DMS 273 treated with DMSO at 0.1 percent for 48 hours (cell line): ENCODE data around the gene SOBP.
"Not testable (repeated sequence)": the region's sequence is repeated elsewhere in the genome, so short reads cannot be mapped to it uniquely, and the experiment has no call there.

Experiments used
- DNase-seq: peaks from one replicate; lab custom pipeline; 2025; lab: John Stamatoyannopoulos, UW

Gene SOBP

DNA sequence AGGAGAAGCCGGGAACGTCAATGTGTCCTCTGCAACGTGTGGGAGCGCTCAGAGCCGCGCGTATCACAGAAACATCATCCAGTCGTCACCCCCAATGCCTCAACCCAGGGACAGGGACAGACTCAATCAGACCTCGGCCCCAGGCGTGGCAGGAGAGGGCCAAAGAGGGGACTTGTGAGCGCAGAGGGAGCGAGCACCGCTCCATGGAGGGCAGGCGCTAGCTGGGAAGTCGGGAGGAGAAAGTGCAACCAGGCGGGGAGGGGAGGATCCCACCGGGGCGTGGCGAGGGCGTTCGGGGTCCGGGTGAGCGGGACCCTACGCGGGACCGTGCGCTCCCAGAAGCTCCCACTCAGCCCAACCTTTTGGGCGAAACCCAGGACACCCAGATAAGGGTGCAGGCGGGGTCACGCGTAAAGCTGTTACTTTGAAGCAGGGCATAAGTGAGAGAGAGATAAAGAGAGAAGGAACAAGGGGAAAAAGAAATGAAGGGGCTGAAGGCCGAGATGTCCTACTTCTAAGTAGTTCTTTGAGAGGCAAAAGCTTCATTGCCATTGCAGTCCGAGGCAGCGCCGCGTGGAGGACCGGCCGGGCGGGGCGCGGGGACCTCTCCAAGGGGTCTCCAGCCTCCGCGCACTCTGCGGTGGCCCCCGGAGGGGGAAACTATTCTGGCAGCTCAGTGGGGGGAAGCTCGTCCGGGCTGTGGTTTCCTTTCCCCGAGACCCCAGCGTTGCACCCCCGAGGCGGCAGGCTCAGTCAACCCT lies 862 bp upstream of the SOBP start:
- DNase-seq: no peak

DNA sequence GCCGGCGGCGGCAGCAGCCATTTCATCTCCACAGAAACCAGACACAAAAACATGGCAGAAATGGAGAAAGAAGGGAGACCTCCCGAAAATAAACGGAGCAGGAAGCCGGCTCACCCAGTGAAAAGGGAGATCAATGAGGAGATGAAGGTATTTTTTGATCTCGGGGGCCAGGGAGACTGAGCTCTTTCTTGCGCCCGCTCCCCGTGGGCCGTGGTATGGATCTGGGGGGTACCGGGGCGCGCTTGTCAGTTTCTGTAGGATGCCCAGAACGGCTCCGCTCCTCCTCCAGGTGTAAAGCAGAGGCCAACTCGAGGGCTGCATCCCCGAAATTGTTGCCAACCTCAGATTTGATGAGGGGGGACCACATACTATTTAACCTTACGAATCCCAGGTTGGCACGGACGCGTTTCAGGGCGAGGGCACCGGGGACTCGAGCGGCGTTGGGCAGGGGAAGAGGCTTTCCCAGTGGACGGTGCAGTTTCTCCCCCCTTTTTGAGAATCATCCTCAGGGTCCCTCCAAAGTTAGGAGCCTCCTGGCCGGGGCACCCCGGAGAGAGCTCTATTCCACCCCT lies 735 bp downstream of the SOBP start:
- DNase-seq: no peak

DNA sequence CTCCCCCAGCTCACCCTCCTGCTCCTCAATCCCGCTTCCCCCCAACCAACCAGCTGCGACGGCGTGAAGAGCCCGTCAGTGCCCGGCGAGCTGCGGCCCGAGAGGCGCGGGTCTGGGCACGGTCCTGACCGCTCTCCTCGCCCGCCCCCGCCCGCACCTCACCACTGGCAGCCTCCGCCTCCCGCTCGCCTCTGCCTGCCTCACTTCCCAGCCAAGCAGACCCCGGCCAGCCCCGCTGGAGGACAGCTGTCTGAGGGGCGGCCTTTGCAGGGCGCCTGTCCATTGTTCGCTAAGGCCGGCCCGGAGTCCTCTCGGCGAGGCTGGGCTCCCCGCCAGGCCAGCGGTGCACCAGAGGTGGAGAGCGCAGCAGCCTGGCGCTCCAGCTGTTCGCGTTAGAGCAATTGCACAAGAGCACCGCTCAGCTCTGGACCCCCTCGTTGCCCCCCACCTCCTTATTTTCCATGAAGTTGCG lies 1.3 kb downstream of the SOBP start:
- DNase-seq: no peak

DNA sequence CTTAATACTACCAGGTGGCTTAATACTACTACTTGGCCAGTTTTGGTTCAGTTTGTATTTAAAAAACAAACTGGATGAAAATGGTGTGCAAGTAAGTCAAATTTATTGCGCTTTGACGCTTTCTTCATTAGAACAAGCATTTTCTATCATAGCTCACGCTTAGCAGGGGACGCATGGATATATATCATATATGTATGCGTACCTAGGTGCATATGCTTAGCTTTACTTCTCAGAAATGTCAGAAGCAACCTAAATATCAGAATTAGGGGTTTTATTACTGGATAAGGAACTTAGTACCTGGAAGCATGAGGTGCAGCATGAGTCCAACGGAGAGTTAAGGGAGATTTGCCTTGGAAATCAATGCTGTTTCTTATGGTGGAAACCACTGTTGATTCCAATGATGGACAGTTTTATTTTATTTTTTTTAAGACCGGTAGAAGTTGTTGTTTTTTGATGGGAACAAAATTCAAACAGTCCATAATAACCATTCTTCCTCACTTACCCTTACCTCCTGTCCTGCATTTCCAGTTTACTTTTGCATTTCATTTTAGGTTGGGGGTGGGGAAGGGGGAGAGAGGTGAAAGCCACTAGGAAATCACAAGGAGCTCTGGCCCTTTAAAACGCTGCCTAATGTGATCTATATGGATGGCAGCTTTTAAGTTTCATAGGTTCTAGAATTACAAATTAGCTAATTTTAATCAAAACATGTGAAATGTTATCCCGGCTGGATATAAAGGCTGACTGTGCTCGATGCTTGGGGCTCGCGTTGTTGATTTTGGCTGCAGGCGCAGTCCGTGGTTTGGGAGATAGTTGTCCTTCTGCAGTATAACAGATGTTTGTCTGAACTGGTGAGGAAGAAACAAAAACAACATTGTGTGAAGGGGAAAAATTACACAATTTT lies 2.1 kb downstream of the SOBP start:
- DNase-seq: peak; percentile 49

DNA sequence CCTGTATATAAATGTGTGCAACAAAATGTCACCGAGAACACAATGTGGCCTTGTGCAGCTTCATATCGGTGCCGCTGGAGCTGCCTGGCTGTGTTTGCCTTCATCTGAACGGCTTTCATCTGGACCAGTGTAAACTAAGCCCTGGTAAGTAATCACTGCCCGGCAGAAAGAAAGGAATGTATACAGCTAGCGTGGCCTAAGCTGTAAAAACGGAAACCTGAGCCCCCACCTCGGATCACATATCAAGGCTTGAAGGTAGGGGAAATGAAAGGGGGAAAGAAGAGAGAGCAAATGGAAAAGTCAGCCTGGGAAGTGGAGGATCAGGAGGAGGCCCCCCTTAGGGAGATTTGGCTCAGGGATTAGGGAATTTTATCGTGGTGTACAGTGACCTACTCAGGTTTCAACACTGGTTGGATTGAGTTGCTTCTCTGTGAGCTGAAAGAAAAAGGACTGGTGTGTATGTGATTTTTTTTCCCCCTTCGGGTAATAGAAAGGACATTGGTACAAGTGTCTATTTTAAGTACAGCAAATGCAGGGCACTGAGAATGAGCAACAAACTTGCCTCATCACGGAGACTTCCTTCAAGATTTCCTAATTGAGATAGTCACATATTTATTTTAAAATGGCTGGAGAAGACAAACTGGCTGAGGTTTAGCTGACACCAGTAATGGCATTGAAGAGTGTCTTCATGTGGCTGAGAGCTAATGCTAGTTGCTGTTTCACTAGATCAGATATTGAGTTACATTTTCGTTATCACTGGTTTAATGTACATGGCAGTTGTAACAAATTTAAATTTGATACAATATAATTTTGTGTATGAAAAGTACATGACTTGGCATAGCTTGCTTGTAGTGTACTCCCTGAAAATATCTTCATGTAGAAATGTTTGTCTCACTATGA lies 3.5 kb downstream of the SOBP start:
- DNase-seq: peak; percentile 49

DNA sequence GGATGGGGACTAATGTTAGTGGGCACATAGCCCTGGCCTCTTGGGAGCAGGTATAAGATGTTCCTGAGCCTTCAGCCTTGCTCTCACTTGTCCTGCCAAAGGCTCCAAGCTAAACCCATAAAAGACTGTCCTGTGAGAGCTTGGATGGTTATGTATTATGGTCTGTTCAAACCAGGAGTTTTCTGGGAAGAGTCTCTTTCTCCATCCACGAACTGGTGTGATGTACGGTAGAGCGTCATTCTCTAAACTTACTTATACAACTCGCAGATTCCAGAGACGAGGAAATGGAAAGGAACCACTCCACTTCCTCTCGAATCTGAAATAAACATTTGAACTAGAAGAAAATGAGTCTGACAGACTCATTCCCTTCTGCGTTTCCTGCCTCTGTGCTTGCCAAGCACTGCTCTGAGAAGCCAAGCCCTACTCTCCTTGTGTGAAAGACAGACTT lies 5.3 kb downstream of the SOBP start:
- no peak for DNase-seq

DNA sequence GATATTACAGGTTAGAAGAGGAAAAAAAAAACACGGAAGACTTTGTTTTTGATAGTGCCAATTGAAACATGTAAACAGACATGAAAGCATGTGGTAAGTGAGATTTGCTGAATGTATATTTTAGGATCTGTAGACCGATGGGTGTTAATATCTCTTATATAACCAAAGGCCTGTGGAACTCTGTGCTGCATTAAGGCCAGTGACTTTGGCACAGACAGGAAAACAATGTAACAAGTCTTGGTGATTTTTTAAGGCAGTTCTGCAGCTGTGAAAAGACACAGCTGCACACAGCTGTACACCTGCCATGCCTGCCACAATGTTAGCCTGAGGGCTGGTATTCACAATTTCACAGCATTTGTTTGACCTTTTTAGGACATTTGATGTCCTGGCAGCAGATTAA lies 6.1 kb downstream of the SOBP start:
- no peak for DNase-seq

DNA sequence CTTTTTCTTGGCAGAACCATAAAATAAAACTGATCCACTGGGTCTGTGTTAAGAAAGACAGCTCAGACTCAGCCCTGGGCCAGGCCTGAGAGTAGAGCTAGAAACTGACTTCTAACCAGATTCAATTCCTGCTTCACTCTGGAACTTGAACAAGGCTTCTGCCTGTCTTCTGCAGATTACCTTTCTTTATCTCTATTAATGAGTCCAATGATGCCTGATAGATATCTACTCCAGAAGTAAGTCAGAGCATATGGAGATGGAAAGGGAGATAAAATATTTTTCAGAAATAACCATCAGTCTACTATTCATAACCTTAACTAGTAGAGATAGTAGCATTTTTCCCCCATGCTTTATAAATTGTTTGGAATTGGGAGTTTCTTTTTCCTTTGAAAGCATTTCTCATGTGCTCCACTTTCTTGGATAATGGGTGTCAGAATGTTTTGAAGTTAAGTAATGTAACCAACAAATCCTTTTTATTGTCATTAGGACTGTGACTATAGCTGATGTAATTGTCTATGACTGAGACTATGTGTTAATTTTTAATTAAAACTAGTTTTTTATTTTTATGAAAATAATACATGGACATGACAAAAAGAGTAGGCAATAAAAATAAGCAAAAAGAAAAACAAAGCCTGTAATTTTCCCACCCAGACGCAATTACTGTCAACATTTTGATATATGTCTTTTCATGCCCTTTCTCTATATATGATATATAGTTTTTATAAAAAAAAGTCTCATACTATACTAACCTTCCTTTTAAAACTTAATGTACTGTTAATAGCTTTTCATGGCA lies 7.2 kb downstream of the SOBP start:
- DNase-seq: no peak

DNA sequence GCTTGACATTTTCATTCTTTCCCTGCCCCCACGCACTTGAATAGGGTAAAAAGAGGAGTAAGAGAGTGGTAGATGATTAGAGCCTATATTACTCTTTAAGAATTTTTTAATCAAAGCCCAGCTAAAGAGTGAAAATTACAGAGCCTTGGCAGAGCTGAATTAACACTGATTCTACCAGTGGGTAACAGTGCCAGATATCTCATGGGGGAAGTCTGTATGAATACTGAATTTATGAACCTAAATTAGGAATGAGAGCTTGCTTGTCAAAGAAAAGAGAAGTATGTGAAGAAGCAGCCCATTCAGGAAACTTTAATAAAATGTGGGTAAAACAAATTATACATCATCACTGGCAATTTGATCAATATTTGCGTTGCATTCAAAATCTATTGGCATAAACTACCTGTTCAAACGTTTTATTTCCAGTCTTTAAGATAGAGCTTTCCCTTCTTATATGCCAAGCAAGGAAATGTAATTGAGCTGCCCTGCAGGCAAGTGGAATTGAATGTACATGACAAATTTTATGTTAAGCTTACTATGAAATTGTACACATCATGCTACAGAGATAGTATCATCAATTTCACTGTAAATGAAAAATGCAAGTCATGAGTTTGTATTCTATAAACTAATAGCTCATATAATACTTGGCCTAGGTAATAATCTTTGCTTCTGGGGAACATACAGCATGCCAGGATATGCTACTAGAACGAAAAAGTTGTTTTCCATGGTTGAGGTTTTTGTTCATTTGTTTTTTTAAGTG lies 14.5 kb downstream of the SOBP start:
- DNase-seq: no peak

DNA sequence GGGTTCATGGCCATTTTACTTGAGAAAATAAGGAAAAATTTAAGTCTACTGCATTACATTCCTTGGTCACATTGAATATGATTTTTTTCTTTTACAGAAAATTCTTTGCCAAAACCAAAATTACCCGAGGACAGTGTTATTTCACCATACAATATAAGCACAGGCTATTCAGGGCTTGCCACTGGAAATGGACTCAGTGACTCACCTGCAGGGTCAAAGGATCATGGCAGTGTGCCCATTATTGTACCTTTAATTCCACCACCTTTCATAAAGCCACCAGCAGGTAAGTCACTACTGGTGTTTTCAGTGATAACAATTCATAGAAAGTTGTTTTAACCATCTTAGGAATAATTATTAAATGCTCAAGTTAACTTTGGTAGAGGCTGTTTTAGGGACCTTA lies 16.2 kb downstream of the SOBP start:
- DNase-seq: no peak

DNA sequence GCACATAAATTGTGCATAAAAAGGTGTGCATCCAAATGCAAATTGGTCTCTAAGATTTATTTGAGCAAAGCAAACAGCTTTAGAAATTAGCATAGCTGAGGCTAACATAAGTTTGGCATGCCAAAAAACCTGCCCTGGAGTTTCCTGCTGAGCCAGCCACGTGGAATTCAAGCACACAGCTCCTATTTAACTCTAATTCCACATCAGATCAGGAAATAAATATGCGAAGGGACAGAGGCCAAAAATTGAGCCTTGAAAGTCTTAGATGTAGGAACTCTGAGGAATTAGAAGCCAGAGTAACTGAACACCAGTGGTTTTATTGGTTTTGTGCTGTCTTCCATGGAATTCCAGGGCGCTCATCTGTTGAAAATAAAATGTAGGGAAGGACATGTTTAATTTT lies 19.6 kb downstream of the SOBP start:
- DNase-seq: no peak

DNA sequence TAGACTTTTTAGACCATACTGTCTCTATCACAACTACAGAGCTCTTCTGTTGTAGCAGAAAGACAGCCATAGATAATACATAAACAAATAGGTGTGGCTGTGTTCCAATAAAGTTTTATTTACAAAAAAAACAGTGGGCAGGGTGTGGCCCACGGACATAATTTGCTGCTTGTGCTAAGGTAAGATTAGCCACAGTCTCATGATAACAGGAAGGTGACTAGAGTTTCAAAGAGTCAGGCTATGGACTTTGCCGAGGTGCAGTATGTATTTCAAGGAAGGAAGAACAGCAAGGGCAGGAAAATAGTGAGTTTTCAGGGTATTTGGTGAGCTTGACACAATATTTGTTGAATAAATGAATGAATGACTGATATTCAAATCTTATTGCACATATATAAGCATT lies 20.2 kb downstream of the SOBP start:
- DNase-seq: no peak

DNA sequence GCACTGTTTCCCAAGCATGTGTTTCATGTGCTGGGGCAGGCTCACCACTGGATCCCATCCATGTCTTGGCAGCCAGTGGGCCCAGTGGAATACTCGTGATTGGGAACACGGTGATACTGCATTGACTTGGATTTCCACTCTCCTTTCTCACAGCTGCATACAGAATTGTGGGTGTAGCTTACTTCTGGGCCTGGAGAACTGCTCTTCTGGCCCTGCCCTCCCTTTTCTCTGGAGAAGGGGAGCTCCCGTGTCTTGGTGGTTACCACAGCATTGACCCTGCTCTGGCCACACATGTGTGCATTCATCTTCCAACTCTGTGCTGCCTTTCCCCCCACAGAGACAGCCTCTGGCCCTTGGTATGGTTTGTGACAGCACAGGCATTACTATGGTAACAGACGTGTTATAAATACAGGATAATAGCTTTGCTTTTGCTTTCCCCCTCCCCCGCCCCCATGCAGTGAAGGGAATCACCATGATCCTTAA lies 21.6 kb downstream of the SOBP start:
- DNase-seq: no peak

DNA sequence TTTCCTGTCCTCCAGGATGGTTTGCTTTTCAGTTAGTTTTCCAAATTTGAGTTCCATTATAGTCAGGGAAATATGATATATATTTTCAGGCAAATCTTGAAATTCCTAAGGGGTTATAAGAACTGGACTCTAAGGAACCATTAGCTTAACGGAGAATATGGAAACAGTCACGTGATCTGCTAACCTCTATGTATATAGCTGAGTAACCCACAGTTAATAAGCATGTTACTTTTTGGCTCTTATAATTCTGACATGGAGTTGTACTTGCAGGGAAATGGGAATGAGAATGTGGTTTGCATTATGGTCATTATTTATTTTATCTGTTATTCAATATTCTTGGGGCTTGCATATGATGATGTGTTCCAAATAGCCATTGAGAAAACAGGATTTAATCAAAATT lies 23.3 kb downstream of the SOBP start:
- DNase-seq: no peak

DNA sequence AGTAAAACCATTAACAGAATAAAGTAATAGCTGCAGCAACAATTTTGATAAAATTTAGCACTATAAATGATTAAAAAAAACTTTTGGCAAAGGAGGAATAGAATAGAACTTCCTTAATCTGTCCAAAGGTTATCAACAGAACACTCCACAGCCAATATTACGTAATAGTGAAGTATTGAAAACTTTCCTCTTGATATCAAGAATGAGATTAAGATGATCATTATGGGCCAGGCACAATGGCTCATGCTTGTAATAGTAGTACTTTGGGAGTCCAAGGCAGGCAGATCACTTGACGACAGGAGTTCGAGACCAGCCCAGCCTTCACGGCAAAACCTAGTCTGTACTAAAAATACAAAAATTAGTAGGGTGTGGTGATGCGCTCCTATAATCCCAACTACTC lies 26.0 kb downstream of the SOBP start:
- DNase-seq: no peak

DNA sequence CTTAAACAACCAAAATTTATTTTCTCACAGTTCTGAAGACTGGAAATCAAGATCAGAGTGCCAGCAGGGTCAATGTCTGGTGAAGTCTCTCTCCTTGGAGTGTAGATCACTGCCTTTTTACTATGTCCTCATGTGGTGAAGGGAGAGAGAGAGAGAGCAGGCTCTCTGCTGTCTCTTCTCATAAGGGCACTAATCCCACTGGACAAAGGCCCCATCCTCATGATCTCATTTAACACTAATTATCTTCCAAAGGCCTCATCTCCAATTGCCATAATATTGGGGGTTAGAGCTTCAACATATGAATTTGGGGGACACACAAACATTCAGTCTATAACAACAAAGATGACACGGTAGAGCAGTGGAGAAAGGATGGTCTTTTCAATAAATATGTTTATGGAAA lies 27.4 kb downstream of the SOBP start:
- DNase-seq: no peak

DNA sequence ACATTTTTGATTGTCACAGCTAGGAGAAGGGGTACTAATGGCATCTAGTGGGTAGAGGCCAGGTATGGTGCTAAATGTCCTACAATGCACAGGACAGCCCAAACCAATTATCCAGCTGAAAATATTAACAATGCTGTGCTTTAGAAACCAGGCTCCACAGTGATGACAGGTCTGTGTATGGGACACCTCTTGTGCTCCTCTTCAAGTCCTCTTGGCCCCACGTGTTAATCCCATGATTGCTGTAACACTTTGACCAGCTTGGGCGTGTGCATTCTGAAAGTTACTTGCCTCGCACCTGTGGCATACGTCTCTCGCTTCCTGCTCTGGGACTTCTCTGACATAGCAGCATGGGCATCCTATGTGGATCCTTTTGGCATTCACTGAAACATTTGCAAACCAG lies 29.3 kb downstream of the SOBP start:
- not testable (repeated sequence) for DNase-seq

DNA sequence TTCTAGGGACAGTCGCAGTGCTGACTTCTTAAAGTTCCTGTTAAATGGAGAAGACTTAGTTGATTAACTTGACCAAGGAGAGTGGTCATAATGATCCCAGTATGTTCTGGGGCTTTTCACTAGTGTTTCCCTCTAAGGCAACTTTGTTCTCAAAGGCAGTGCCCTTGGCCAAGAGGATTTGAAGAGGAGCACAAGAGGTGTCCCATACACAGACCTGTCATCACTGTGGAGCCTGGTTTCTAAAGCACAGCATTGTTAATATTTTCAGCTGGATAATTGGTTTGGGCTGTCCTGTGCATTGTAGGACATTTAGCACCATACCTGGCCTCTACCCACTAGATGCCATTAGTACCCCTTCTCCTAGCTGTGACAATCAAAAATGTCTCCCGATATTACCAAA lies 30.8 kb downstream of the SOBP start:
- not testable (repeated sequence) for DNase-seq

DNA sequence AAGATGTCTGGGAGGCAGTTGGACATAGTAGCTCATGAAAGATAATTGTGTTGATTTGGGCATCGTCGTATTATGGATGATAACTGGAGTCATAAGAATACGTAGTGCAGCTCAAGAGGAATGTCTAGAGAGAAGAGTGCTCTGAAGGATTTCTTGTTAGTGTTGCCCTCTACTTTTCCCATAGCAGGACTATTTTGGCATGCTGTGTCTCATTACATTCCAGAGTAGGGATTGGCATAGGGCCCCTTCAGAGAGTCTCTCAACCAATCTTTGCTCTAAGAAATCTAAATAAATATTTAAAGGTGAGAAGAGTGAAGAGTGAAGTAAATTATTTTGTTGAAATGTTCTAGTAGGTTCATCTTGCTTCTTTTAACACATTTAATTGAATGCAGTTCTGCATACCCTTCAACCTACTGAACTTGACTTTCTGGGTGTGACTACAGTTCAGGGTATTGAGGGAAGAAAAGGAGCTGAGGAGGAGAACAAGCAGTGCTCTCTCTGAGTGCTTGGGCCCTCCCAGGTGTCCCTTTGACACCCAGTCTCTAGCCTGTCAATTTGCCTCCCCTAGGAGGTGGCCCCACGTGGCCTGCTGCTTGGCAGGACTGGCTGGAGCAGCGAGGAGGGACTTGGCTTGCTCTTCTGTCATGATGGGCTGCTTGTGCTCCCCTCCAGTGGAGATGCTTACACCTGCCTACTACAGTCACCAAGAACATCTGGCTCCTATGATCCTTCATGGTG lies 33.3 kb downstream of the SOBP start:
- DNase-seq: no peak
